ENCODE data around the gene FYN.
A peak's percentile ranks its signal among the peaks of the same experiment; 100 is the strongest.

FYN gene

DNA sequence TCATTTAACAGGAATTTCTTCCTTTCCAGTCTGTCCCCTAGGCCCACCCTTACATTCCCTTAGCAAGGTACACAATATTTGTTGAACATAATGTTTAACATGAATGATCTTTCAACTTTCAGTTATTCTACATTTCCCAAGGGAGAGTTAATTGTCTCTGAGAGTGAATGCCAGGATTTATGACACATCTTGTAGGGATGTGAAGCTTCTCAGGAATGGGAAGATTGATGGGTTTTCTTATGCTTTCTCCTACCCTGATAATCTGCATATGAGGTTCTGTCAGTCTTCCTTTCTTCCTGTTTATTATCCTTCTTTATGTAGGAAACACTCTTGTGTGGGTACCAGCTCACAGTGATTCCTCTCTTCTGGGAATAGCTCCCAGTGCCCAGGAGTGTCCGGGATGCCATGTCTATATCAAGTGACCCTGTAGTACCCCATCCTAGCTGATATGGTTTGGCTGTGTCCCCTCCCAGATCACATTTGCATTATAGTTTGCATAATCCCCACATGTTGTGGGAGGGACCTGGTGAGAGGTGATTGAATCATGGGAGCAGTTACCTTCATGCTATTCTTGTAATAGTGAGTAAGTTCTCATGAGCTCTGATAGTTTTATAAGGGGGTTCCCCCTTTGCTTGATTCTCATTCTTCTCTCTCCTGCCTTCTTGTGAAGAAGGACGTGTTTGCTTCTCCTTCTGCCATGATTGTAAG is 7.1 kb upstream of the FYN start:
- DNase-seq (ENCODE audit: low spot score) = no peak

DNA sequence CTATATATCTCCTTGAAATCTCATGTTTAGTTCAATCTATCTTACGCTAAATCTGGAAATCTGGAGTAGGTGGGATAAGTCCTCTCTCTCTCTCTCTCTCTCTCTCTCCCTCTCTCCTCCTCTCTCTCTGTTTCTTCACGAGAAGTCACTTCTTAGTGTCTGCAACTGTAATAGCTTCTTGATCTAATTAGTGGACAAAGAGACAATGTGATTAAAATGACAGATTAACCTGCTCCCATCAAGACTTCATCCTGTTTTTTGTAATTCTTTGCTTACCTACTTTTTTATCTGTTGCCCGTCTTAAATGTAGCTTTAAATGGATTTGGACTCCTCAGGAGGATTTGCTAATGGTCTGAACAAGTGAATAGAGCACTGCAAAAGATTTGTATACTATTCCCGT is 2.5 kb upstream of the FYN start:
- DNase-seq (ENCODE audit: low spot score) = no peak

DNA sequence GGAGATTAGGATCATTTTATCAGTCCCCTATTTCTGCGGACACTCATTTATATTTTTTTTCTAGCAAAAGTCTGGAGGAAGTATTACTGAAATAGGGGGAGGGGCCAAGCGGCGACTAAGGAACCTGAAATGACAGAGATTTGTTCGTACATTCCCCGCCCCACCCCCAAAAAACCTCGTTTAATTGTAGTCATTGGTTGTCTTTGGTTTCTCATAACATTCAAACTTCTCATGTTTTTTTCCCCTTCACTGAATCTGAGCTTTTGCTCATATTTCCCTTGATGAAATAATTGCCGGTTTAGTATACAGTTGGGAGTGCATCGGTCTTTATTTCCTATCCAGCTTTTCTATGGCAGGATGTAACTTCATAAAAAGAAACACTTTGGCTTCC is 768 bp upstream of the FYN start:
- DNase-seq (ENCODE audit: low spot score) = no peak

DNA sequence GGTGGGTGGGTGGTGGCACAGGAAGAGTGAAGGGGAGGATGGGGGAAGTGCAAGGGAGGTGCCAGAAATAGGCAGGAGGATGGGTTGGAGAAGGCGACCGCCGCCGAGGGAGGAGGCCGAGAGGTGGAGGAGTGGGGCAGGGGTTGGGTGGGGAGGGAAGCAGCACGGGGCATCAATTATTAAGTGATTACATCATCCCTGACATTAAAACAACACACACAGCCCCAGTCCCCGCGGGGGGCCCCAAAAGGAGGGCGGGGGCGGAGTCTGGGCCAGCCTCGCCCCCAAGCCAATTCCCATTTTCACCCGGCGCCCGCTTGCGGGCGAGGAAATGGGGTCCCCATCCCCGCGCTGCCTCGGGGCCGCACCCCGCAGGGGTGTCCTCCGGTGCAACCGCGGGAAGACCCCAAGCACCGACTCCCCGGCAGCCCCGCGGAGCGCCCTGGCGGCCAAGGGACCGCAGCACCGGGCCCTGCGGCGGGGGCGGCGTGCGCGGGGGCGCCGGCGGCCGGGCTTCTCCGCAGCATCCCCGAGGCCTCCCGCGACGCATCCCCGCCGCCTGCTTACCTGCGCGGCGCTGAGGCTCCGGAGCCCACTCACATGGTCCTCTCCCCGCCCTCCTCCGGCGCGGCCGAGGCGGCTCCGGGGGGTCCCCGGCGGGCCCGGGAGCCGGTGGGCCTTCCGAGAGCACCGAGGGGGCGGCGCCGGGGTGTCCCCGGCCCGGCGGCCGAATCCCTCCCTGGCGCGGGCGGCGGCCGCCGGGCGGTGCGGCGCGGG is 663 bp downstream of the FYN start:
- peak; percentile 80 for DNase-seq (ENCODE audit: low spot score)

DNA sequence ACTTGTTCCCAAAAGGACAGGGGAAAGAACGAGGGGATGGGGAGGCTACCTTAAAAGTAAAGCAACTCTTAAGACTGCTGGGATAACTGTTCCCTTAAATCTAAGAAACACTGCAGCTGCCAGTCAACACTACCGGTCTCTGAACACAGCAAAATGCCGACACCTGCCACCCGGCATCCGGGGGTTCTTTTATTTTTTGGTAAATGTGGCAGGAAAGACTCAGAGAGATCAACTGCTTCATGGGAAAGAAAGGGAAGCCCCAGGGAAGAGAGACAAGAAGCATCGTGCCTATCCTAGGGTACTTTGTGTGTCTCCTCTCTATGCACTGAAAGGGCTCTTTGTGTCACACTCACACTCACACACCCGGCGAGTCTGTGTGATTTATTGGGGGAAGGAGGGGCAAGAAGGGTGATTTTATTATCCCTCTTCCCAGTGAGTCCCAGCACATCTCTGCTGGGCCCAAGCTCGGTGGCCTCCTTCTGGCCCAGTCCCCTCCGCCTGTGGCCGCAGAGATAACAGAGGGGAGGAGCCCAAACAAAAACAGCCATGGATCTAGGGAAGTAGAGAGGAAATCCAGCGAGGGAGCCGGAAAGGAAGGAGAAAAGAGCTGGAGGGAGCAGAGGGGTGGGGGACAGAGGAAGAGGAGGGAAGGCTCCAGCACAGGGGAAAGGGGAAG is 1.4 kb downstream of the FYN start:
- peak; percentile 65 for DNase-seq (ENCODE audit: low spot score)

DNA sequence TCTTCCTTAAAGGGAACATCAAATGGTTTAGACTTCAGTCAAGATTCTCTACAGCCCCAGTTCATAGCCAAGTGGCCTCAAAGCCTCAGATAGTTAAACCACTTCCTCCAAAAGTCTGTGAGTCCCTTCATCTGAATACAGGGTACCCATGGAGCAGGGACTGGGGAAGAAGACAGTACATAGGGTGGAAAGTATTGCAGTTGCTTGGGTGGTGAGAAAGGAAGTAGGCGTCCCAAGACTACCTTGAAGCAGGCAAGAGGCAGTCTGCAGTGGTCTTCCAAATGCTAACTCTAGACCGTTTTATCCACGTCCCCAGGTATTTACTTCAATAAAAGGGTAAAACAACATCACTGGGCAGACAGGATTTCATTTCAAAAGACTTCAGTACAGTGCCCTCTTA is 2.0 kb downstream of the FYN start:
- no peak for DNase-seq (ENCODE audit: low spot score)

DNA sequence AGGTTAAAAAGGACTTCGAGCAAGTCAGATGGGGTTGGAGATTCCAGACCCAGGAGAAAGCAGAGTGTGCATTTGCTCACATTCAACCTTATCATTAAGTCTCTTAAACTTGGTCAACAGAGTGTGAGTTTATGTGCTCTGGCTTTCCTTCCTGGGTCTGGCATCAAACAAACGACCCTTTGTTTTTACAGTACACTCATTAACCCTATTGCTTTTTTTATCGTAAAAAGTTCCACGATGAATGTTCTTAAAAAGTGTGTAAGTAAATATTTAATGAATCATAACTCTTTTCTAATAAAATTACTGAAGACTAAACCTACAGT is 2.5 kb downstream of the FYN start:
- no peak for DNase-seq (ENCODE audit: low spot score)

DNA sequence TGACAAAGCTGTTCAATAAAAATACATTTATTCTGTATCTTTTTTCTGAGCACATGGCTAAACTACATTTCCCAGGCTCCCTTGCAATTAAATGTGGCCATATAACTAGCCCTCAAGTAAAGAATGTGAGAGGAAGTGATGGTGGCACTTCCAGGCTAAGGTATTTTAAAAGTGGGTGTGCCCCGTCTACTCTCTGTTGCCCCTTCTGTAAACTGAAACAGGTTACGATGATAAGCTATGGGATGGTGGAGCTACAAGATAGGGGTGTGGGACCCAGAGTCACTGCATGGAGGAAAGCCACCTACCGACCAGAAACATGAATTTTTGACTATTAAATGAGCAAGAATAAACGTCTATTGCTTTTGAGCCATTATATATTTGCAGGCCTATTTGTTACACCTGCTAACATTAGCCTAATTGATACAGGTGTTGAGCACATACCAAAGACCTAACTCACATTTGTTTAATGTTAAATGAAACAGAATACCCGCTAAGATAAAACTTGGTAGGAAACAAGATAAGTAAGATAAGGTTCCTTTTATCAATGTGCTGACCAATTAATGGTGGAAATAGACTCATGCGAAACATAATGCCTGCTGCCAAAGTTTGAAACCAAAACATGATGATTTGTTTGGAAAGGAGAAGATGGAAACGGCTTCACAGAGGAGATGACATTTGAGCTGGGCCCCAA is 3.1 kb downstream of the FYN start:
- no peak for DNase-seq (ENCODE audit: low spot score)

DNA sequence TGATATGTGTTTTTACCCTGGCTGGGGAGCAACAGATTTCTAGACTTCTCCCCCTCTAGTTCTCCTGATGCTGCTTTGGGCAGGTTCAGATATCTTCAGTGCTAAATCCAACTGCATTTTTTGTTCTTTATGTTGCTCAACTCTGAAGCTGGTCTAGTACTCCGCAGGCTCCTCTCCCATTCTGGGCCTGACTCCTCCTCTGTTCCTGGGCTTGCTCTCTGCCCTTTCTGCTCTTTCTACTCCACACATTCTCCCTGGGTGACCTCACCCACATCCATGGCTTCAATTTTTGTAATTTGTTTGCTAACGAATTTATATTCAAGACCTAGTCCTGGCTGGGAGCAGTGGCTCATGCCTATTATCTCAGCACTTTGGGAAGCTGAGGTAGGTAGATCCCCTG is 6.4 kb downstream of the FYN start:
- no peak for DNase-seq (ENCODE audit: low spot score)

DNA sequence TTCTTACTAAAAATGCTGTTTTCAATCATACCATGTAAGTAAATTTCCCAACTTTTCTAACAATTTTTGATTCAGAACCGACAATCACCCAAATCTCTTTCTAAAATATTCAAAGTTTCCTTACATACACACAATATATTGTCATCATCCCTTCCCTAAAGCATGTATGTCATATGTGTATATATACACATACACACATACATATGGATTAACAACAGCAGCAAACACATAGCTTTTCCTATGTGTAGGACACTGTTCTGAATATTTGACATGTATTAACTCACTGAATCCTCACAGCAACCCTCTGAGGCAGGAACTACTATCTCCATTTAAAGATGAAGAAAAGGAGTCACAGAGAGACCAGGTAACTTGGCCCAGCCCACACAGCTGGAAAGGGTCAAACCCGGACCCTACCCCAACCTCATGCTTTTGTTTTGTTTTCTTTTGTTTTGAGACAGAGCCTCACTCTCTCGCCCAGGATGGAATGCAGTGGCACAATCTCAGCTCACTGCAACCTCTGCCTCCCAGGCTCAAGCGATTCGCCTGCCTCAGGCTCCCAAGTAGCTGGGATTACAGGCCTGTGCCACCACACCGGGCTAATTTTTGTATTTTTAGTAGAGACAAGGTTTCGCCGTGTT is 7.2 kb downstream of the FYN start:
- no peak for DNase-seq (ENCODE audit: low spot score)

DNA sequence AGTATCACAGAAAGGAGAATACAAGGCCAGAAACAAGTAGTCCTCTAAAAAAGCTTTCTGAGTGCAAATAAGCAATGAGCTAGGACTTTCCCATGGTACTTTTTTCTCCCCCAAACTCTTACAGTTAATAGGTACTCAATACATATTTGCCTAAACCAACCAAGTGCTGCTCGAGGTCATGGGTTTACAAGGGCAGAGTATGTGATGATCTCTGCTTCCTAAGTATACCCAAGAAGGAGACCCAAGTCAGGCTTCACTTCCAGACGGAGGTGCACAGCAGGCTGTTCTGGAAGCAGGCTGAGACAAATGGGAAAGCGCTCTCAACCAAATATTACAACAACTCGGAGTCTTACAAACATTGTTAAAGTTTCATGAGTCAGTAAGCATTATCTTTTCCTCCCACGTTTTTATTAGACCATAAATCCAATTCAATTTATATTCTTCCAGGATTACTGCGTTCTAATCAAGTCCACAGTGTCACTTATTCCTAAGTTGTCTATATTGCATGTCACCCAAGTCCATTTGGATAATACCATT is 8.1 kb downstream of the FYN start:
- no peak for DNase-seq (ENCODE audit: low spot score)

DNA sequence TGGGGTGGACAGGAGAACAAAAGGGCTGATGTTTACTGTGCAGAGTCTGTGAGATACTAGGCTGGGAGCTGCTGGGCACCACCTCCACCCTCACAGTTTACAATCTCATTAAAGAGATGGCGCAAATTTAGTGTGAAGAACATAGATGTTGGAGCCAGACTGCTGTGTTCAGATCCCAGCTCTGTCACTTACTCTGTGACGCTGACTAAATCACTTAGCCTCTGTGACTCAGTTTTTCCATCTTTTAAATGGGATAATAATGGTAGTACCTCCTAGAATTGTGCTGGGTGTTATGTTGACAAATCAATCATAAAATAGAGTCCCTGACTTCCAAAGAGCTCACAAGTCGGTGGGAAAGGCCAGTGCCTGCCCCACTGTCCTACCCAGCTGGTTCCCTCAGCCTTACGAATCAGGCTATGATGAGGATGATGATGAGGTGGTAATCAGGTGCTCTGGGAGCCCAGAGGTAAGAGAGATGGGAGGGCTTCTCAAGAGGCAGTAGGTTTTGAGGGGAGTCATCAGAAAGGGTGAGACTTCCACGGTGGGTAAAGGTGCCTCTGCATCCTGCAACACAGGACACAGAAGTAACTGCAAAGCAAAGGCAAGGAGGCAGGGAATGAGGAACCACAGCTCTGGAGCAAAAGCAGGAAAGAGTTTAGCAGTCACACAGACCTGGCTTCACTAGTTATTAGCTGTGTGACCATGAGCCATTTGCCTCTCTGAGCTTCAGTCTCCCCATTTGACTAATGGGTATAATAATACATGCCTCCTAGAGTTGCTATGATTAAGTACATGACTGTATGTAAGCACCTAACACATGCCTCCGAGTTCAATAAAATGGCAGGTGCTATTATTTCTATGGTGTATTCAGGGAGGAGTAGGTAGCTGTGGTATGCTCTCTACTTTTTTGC is 8.9 kb downstream of the FYN start:
- no peak for DNase-seq (ENCODE audit: low spot score)

DNA sequence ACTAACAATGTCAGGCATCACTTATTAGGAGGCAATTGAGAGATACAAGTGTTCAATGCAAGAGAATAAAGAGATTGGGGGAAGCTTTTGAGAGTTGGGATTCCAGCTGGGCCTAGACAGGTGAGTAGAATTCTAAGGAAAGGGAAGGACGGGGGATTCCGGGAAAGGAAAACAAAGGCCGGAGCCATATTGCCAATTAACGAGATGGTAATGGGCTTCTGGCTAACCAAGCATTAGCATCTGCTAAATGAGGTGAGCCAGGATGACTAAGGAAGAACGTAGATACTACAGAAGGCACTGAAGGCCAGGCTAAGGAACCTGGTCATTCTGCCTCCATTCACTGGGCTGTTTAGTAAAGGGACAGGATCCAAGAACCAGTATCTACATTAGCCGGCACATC is 10.5 kb downstream of the FYN start:
- no peak for DNase-seq (ENCODE audit: low spot score)

DNA sequence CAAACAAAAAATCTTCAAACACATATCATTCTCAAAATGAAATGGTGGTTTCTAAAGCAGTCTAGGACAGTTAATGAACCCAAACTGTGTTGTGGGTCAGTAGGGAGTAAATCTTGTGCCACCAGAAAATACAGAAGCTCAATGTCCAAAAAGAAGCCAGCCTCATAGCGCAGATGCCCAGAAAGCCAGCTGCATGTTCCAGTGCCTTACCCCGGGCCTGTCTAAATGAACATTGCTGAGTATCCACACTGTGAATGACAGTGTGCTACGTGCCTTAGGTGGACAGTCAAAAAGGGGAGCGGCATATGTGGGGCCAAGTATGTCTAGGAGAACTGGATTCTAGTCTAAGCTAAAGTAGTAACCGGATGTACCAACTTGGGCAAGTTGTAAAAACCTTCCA is 10.9 kb downstream of the FYN start:
- no peak for DNase-seq (ENCODE audit: low spot score)

DNA sequence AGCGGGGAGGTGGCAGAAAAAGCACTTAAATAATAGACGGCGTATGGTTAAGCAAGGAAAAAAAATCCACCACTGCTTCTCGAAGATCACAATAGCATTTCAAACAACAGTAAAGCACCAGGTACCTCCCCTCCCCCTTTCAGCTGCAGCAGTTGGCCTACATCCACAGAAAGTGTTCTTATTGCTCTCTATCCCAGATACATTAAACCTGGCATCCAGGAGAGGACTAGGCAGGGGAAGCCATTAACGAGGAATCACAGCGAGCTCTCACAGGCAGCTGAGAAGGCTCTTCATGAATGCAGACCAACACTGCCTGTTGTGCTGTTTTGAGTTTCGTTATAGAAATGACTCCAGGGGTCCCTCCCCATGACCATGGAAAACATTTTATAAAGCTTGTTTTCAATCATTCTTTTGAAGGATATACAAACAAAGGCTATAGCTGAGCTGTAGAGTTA is 11.8 kb downstream of the FYN start:
- DNase-seq (ENCODE audit: low spot score) = no peak

DNA sequence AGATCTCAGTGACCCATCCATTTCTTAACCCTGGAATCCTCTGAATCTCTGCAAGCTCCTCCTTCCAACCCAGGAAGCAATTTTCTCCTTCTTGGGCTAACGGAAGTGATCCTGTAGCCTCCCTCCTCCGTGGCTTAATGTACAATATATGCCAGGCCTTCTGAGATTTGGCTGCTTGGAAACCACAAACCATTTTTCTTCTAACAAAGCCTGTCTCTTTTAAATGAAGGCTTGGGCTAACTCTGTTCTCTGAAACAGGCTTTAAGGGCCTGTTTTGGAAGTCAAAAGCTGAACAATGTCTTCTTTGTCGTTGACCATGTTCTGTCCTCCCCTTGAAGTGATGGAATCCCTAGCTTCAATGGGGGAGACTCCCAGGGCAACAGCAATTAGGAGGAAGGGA is 14.9 kb downstream of the FYN start:
- DNase-seq (ENCODE audit: low spot score) = no peak

DNA sequence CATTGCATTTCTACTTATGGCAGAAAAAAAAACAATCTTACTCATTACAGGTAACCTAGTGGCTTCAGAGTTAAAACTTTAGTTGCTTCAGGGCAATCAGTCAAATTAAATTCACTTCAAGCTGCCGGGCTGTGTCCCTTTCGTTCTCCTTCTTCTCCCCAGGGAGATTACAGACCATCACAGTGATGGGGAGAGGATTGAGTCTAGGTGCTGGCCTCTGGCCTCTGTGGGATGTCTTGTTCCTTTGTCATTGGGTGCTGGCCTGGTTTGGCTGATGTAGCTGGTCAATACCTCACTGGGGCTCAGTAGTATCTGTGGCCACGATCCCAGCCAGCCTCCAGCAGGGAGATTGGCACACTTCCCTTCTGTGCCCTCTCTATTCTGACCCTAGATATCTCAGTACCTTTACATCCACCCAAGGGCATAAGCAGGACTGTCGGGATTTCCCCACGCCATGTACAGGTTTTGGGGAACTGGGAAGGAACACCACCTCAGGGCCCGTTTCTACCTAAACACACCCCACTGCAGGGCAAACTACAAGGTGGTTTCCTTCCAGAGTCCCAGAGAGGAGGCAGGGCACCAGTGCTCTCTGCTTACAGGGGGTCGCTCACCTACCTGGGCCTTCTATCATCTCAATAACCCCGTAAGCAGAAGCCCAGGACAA is 15.4 kb downstream of the FYN start:
- no peak for DNase-seq (ENCODE audit: low spot score)

DNA sequence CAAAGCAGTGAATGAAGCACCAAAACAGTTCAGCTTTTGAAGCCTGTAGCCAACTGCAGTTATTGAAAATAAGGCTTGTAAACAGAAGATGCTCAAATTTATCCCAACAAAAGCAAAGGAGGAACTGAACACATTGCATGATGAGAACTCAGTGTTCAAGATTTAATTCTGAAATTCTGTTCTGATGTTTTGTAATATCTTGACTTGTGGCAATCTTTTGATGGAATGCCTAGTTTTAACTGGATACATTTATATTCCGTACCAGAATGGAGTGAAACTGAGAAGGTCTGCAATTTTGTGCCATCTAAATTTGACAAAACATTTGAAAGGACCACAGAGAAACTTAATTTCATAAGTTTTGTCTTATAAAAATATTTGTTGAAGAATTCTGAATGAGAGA is 17.5 kb downstream of the FYN start:
- DNase-seq (ENCODE audit: low spot score) = no peak

DNA sequence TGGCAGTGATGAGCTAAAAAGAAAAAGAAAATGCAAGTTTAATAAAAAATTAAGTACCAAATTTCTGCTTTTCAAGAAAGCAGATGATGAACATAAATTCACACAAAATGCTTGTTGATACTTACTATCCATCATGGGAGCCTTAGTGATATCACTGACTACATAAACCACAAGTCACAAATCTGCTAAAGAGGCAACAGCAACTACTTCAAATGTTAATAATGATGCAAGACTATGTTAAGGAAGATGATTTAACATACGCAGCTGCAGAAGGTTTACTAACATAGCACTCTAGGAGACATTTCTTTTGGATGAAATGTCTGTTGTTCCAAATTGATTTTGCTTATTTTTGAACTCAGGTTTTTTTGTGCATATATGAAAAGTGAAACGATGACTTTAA is 18.6 kb downstream of the FYN start:
- DNase-seq (ENCODE audit: low spot score) = no peak

DNA sequence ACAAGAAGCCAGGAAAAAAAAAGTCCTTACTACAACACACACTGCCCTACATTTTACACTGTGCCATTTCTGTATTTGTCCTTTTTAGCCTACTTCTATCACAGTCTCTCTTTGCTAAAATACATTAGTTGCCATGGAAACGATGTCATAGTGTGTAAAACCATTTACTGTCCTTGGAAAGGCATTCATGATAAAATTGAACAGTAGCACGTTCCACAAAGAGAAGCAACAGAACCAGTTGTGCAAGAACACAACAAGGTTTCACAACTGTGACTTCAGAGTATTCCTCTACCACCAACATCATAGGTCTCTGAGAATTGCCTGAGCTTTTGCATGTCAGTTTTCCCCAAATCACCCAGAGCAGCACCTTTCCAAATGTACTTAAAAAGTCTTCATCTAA is 20.5 kb downstream of the FYN start:
- DNase-seq (ENCODE audit: low spot score) = no peak
